Activated naive CD4-positive, alpha-beta T cell treated with anti-CD3 and anti-CD28 coated beads for 36 hours (primary cell): ENCODE results near the gene GCN1. TPM values are rescaled to one million over a fixed set of nuclear protein-coding genes. Genes with fewer than 3 reads are reported as not detected.

Experiments
- CTCF ChIA-PET: fragments of 350-600 bp; sonication (Branson Sonifier 250); formaldehyde crosslinking; loops from one replicate; lab custom pipeline; 2021; ENCODE audit warnings: antibody characterized with exemption; lab: Charles Lee
- DNase-seq: peaks from one replicate; pipeline ENCODE4 v3.0.0-alpha.2; 2020
- H3K27ac Mint-ChIP-seq: one replicate; pipeline ENCODE4 v1.8.0; 2021; ENCODE audit warnings: mild to moderate bottlenecking, mixed read lengths
- H3K27me3 Mint-ChIP-seq: one replicate; pipeline ENCODE4 v1.8.0; 2021; ENCODE audit warnings: low read depth, mixed read lengths
- H3K36me3 Mint-ChIP-seq: one replicate; pipeline ENCODE4 v1.8.0; 2021; ENCODE audit warnings: low read depth, mixed read lengths
- H3K4me1 Mint-ChIP-seq: one replicate; pipeline ENCODE4 v1.8.0; 2021; ENCODE audit warnings: low read depth, mixed read lengths
- H3K4me3 Mint-ChIP-seq: one replicate; pipeline ENCODE4 v1.8.0; 2021; ENCODE audit warnings: mild to moderate bottlenecking, moderate library complexity, mixed read lengths
- H3K9me3 Mint-ChIP-seq: one replicate; pipeline ENCODE4 v1.8.0; 2021; ENCODE audit warnings: mixed read lengths
- intact Hi-C: fragments of 100-400 bp; cut with micrococcal nuclease; formaldehyde crosslinking; loops from one replicate; pipeline ENCODE4 v1.15.1; 2023
- total RNA-seq, 2 experiments: library from RNA; stranded (reverse); gene quantifications; one replicate each; pipeline ENCODE4 v1.2.3, GENCODE V29; 2021

Gene GCN1
- total RNA-seq, 2 experiments from 2014 or later = 122 to 128 TPM

DNA sequence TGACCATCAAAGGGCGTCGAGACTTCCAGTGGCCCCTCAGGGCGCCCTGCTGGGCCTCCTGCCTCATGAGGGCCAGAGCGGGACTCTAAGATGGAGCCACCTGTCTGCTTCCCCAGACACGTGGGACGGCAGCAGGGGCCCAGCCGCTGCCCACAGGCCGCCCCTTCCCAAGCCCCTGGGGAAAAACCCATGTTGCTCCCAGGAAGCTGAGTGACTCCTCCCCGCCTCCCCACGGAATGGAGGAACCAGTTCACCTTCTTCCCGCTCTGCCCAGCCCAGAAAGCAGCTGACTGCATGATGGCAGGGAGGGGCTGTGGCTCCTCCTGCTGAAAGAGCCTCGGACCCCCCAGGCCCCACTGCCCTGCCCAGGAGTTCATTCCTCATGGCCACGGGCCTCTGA lies 92.9 kb downstream of the GCN1 start:
- intact Hi-C loops = no loop called here
- Mint-ChIP-seq H3K4me3 (no peak overlapping the region), H3K9me3 (no peaks in the 10 kb centered on the region), H3K4me1 (peaks cover 2% of the 10 kb centered on the region), H3K27ac (peak overlapping the region; percentile 80), H3K27me3 (no peaks in the 10 kb centered on the region), H3K36me3 (peaks cover 18% of the 10 kb centered on the region)
- no peak for DNase-seq
- CTCF ChIA-PET = no interaction called here

GRCh38 chr12:120101182-120101581 lies 93.3 kb downstream of the GCN1 start:
- Mint-ChIP-seq H3K4me3 (no peak overlapping the region), H3K27ac (peak overlapping the region; percentile 80), H3K9me3 (no peaks in the 10 kb centered on the region), H3K27me3 (no peaks in the 10 kb centered on the region), H3K36me3 (peaks cover 22% of the 10 kb centered on the region), H3K4me1 (peaks cover 2% of the 10 kb centered on the region)
- intact Hi-C loops = no loop called here
- CTCF ChIA-PET = no interaction called here
- DNase-seq = no peak

GRCh38 chr12:120100630-120101029 lies 93.9 kb downstream of the GCN1 start:
- Mint-ChIP-seq H3K27ac (no peak overlapping the region), H3K27me3 (no peaks in the 10 kb centered on the region), H3K4me1 (peaks cover 2% of the 10 kb centered on the region), H3K9me3 (no peaks in the 10 kb centered on the region), H3K4me3 (no peak overlapping the region), H3K36me3 (peaks cover 22% of the 10 kb centered on the region)
- intact Hi-C loops = no loop called here
- no peak for DNase-seq
- CTCF ChIA-PET = no interaction called here

DNA sequence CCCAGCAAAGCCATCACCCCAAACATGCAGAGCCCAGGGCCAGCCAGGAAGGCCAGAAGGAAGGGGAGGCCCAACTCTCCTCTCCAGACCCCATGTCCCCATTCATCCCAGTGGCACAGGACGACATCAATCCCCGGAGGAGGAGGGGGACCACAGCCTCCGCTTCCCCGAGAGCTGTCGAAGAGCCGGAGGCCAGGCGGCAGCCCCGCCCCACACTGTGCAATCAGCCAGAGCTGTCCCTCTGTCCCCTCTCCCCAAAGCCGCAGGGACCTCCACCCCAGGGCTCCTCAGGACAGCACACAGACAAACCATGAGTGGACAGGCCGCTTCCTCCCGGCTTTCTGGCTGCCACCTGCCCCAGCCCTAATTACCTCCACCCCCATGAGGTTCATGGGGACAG lies 94.8 kb downstream of the GCN1 start:
- intact Hi-C loops = no loop called here
- Mint-ChIP-seq H3K27ac (no peak overlapping the region), H3K9me3 (no peaks in the 10 kb centered on the region), H3K4me3 (no peak overlapping the region), H3K27me3 (no peaks in the 10 kb centered on the region), H3K4me1 (peaks cover 2% of the 10 kb centered on the region), H3K36me3 (peaks cover 18% of the 10 kb centered on the region)
- CTCF ChIA-PET = no interaction called here
- DNase-seq = no peak

DNA sequence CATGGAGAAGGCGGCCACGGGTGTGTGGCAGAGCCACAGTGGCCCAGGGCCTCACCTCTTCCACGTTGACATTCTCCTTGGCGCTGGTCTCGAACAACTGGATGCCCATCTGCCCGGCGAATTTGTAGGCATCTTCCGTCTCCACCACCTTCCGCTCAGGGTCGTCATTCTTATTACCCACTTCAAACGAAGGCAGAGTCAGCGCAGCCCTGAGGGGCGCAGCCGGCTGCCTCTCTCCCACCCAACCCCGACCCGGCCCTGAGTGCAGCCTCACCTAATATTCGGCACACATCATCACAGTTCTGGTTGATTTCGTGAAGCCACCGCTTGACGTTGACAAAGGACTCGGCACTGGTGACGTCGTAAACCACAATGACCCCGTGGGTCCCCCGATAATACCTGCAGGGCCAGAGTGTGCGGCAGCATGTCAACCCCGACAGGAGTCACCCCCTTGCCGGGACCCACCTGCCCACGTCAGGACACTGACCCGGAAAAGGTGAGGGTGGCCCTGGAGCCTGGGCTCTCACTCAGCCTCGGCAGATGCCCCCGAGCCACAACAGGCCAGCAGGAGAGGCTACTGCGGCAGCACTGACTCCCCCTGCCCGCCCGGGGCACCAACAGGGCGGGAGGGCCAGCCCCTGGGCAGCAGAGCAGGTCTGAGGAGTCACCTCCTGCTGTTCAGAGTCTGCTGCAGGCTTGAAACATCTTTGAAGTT lies 95.6 kb downstream of the GCN1 start:
- no peak for DNase-seq
- CTCF ChIA-PET = no interaction called here
- no peak overlapping the region for H3K4me3 Mint-ChIP-seq
- H3K27ac Mint-ChIP-seq = no peak overlapping the region
- H3K9me3 Mint-ChIP-seq = no peaks in the 10 kb centered on the region
- intact Hi-C loops = no loop called here
- no peaks in the 10 kb centered on the region for H3K27me3 Mint-ChIP-seq
- peaks cover 19% of the 10 kb centered on the region for H3K36me3 Mint-ChIP-seq
- peaks cover 2% of the 10 kb centered on the region for H3K4me1 Mint-ChIP-seq

DNA sequence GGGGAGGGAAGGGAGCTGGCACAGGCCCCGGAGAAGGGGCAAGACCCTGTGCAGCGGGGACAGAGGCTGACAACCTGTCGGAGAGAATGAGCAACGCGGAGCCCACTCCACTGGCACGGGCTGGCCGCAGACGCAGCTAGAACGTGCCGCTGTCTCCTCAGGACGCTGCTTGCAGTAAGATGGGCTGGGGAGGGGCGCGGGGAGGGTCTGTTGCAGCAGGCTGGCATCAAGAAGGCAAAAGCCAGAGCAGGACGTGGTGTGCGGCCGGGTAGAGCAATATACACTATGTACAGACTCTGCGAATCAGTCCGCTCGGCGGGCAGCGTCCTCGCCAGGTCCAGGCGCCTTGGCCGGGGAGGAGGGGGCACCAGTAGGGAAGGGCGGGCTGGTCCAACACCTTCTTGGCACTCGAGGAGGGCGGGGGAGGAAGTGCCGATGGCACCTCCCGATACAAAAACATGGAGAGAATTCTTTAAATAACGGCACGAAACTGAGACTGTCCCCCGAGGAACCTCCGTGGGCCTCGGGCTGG lies 97.8 kb downstream of the GCN1 start:
- H3K27ac Mint-ChIP-seq = no peak overlapping the region
- H3K4me3 Mint-ChIP-seq = no peak overlapping the region
- no peaks in the 10 kb centered on the region for H3K27me3 Mint-ChIP-seq
- CTCF ChIA-PET = interaction anchor here (1.5 kb wide), 1 partner anchor 10 kb away, joined by 4 read pairs; no protein-coding TSS in a partner anchor
- peaks cover 2% of the 10 kb centered on the region for H3K4me1 Mint-ChIP-seq
- H3K9me3 Mint-ChIP-seq = no peaks in the 10 kb centered on the region
- peaks cover 25% of the 10 kb centered on the region for H3K36me3 Mint-ChIP-seq
- intact Hi-C loops = no loop called here
- no peak for DNase-seq

DNA sequence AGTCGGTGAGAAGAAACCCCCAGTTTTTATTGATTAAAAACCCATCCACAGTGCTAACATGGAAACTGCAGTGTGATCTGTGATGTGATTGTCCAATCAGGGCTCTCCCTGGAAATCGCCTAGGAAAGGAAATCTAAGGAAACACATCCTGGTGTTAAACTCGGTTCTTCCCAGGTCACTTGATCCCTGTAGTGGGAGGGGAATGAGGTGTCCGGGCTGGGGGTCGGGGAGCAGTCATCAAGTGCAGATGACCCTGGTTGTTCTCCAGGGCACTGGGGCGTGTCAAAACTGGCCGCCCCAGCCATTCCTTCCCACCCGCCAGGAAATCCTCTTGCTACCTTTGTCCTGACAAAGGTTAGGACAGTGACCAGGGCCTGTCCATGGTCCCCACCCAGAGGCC lies 98.8 kb downstream of the GCN1 start:
- H3K27me3 Mint-ChIP-seq = no peaks in the 10 kb centered on the region
- CTCF ChIA-PET = no interaction called here
- no peak overlapping the region for H3K4me3 Mint-ChIP-seq
- peaks cover 32% of the 10 kb centered on the region for H3K36me3 Mint-ChIP-seq
- H3K4me1 Mint-ChIP-seq = no peaks in the 10 kb centered on the region
- DNase-seq = no peak
- H3K9me3 Mint-ChIP-seq = no peaks in the 10 kb centered on the region
- intact Hi-C loops = no loop called here
- H3K27ac Mint-ChIP-seq = no peak overlapping the region

GRCh38 chr12:120095331-120095730 lies 99.2 kb downstream of the GCN1 start:
- CTCF ChIA-PET = no interaction called here
- H3K36me3 Mint-ChIP-seq = peaks cover 35% of the 10 kb centered on the region
- intact Hi-C loops = no loop called here

GRCh38 chr12:120094485-120094884 lies 100.0 kb downstream of the GCN1 start:
- CTCF ChIA-PET = no interaction called here
- Mint-ChIP-seq H3K4me1 (no peaks in the 10 kb centered on the region), H3K27me3 (no peaks in the 10 kb centered on the region), H3K4me3 (no peak overlapping the region), H3K36me3 (peaks cover 34% of the 10 kb centered on the region), H3K9me3 (no peaks in the 10 kb centered on the region), H3K27ac (no peak overlapping the region)
- DNase-seq = no peak
- intact Hi-C loops = no loop called here

More at GRCh38 chr12:120095331-120095730, 99.2 kb downstream of the GCN1 start:
- H3K4me3 Mint-ChIP-seq = no peak overlapping the region
- H3K9me3 Mint-ChIP-seq = no peaks in the 10 kb centered on the region
- H3K4me1 Mint-ChIP-seq = no peaks in the 10 kb centered on the region
- H3K27me3 Mint-ChIP-seq = no peaks in the 10 kb centered on the region
- no peak for DNase-seq
- no peak overlapping the region for H3K27ac Mint-ChIP-seq

GRCh38 chr12:120093592-120094355 lies 100.7 kb downstream of the GCN1 start:
- peaks cover 4% of the 10 kb centered on the region for H3K4me1 Mint-ChIP-seq
- no peak for DNase-seq
- no peak overlapping the region for H3K4me3 Mint-ChIP-seq
- no peaks in the 10 kb centered on the region for H3K27me3 Mint-ChIP-seq
- peak overlapping the region; percentile 66 for H3K27ac Mint-ChIP-seq
- intact Hi-C loops = no loop called here
- CTCF ChIA-PET = interaction anchor here (1.1 kb wide), 1 partner anchor 250 kb away, joined by 3 read pairs; no protein-coding TSS in a partner anchor
- peaks cover 37% of the 10 kb centered on the region for H3K36me3 Mint-ChIP-seq
- H3K9me3 Mint-ChIP-seq = no peaks in the 10 kb centered on the region

- CTCF ChIA-PET = interaction anchor here (1.1 kb wide), 1 partner anchor 250 kb away, joined by 3 read pairs; no protein-coding TSS in a partner anchor
- no peak overlapping the region for H3K27ac Mint-ChIP-seq
- DNase-seq = no peak
- no peak overlapping the region for H3K4me3 Mint-ChIP-seq
- no peaks in the 10 kb centered on the region for H3K27me3 Mint-ChIP-seq
- intact Hi-C loops = no loop called here
- H3K9me3 Mint-ChIP-seq = no peaks in the 10 kb centered on the region
- H3K4me1 Mint-ChIP-seq = peaks cover 6% of the 10 kb centered on the region
- H3K36me3 Mint-ChIP-seq = peaks cover 36% of the 10 kb centered on the region
These were observed 101.3 kb downstream of the GCN1 start for GRCh38 chr12:120093336-120093591.

DNA sequence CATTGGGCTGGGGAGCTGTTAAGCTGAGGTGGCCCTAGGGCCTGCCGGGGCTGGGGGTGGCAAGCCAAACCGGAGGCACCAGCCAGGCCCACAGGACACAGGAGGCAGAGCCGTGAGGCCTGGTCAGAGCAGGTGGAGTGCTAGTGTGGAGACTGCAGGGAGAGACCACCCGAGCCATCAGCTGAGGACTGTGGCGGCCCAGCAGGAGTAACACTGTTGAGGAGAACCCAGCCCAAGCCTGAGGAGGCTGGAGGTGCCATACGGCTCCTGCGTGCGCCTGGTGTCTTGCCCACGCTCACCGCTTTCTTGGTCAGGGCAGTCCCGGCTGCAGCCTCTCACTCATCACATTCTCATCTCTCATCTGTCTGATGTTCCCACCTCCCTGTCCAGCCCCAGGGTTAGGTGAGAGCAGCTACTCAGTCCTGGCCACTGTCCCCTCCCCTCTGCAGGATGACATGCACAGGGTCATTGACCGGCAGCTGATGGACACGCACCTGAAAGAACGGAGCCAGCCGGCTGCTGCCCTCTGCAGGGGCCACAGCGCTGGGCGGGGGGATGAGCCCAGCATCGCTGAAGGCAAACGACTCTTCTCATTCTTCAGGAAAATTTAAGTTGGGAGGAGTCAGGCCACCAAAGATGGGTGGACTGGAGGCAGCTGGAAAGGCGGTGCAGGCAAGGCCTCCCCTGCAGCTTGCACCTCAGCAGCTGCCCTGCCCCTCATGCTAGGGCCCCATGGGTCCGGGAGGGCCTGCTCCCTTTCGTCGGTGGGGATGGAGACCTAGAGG lies 101.8 kb downstream of the GCN1 start:
- Mint-ChIP-seq H3K9me3 (no peaks in the 10 kb centered on the region), H3K4me3 (no peak overlapping the region), H3K36me3 (peaks cover 36% of the 10 kb centered on the region), H3K4me1 (peaks cover 6% of the 10 kb centered on the region), H3K27ac (no peak overlapping the region), H3K27me3 (no peaks in the 10 kb centered on the region)
- intact Hi-C loops = no loop called here
- CTCF ChIA-PET = interaction anchor here (1.1 kb wide), 1 partner anchor 249 kb away, joined by 3 read pairs; no protein-coding TSS in a partner anchor
- DNase-seq = no peak
